OCI-LY3 (cell line): Measurements from ENCODE around the gene NEURL1B.

Source experiments
- CTCF ChIP-seq: fragments of 200-600, 300-600 bp; sonication (generic); IDR thresholded peaks from 2 replicates; pipeline ENCODE4 v1.5.1; 2014; ENCODE audit warnings: antibody characterized with exemption, low read length, low read depth
- EZH2phosphoT487 ChIP-seq: fragments of 200-600 bp; shearing (Covaris generic); IDR thresholded peaks from 2 replicates; pipeline ENCODE4 v1.6.1; 2018; ENCODE audit warnings: antibody characterized with exemption, mixed run types, low read depth

GRCh38 chr5:172642486-172642885 is 1.4 kb downstream of the NEURL1B start:
- TF ChIP-seq CTCF (no peak), EZH2phosphoT487 (no peak)
